Measurements from ENCODE around the gene JMJD7. TPM values are rescaled to one million over a fixed set of nuclear protein-coding genes. Genes with fewer than 3 reads are reported as not detected.

The JMJD7 gene
- total and polyA plus RNA-seq, 8 donors: 6.5 to 16.8 (median 10.5) TPM

- Histone ChIP-seq H3K27me3 (no peaks in the 10 kb centered on the region), H3K9me3 (no peaks in the 10 kb centered on the region), H3K4me1 (no peaks in the 10 kb centered on the region), H3K36me3 (peaks cover 0 to 3% (median 0%) of the 10 kb centered on the region in 3 donors), H3K4me3 (no peak overlapping the region), H3K27ac (no peak overlapping the region)
- DNase-seq (no peak), FAIRE-seq (no peak), ATAC-seq (no peak)
- 75 to 81% methylated on average over 17 of the region's 17 CpGs for WGBS, 2 donors
- intact Hi-C loops (cut with DNase I): no loop called here
- TF ChIP-seq CTCF (IDR thresholded peaks at IDR 0.05): no peak
These were observed 25.1 kb downstream of the JMJD7 start for GRCh38 chr15:41852736-41853590.

GRCh38 chr15:41853831-41854230, 25.9 kb downstream of the JMJD7 start:
- FAIRE-seq (no peak), DNase-seq (no peak), ATAC-seq (no peak)
- no peaks in the 10 kb centered on the region for H3K27me3 ChIP-seq
- H3K27ac ChIP-seq: no peak overlapping the region
- no peak overlapping the region for H3K4me3 ChIP-seq
- H3K4me1 ChIP-seq: no peaks in the 10 kb centered on the region
- intact Hi-C loops (cut with DNase I): no loop called here
- WGBS, 2 donors: 87 to 88% methylated on average over 10 of the region's 10 CpGs
- no peaks in the 10 kb centered on the region for H3K9me3 ChIP-seq
- H3K36me3 ChIP-seq: no peaks in the 10 kb centered on the region
- TF ChIP-seq CTCF (IDR thresholded peaks at IDR 0.05): no peak

- 73 to 81% methylated on average over 9 of the region's 9 CpGs for WGBS, 2 donors
- FAIRE-seq: no peak
These were observed 26.6 kb downstream of the JMJD7 start for GRCh38 chr15:41854443-41854842.

GRCh38 chr15:41855261-41855961, 27.5 kb downstream of the JMJD7 start:
- Histone ChIP-seq H3K9me3 (no peaks in the 10 kb centered on the region), H3K27ac (no peak overlapping the region), H3K4me3 (no peak overlapping the region), H3K27me3 (no peaks in the 10 kb centered on the region), H3K4me1 (no peaks in the 10 kb centered on the region), H3K36me3 (no peaks in the 10 kb centered on the region)
- ATAC-seq: no peak
- WGBS, 2 donors: 84 to 87% methylated on average over 29 to 30 of the region's 30 CpGs
- intact Hi-C loops (cut with DNase I): no loop called here
- no peak for FAIRE-seq
- no peak for TF ChIP-seq CTCF (IDR thresholded peaks at IDR 0.05)
- no peak for DNase-seq

More at GRCh38 chr15:41854443-41854842, 26.6 kb downstream of the JMJD7 start:
- no peaks in the 10 kb centered on the region for H3K27me3 ChIP-seq
- H3K4me1 ChIP-seq: no peaks in the 10 kb centered on the region
- no peaks in the 10 kb centered on the region for H3K9me3 ChIP-seq
- no peak for DNase-seq
- intact Hi-C loops (cut with DNase I): no loop called here
- H3K27ac ChIP-seq: no peak overlapping the region
- no peak overlapping the region for H3K4me3 ChIP-seq
- no peak for ATAC-seq
- TF ChIP-seq CTCF (IDR thresholded peaks at IDR 0.05): no peak
- H3K36me3 ChIP-seq: no peaks in the 10 kb centered on the region

Data from pancreas (tissue), 10 donors.